ENCODE results near the gene RAMP1. TPM values are rescaled to one million over a fixed set of nuclear protein-coding genes. Genes with fewer than 3 reads are reported as not detected.

The RAMP1 gene
- total and polyA plus RNA-seq, 9 of the 15 experiments (the other 6 are each of a cell fraction or from before 2014, with no cell fraction given) = 0.72 to 0.77 TPM; not detected in 7

- Histone ChIP-seq H3K4me3 (no peak overlapping the region), H3K9me3 (replicated peaks; ENCODE audit: control insufficient read depth, insufficient read depth, low read depth, low read length) (no peaks in the 10 kb centered on the region), H3K27ac (ENCODE audit: extremely low read depth, low read depth, low read length) (no peak overlapping the region), H3K4me2 (ENCODE audit: insufficient read depth, low read length) (no peak overlapping the region), H3K36me3 (ENCODE audit: control insufficient read depth, insufficient read depth, low read length) (no peaks in the 10 kb centered on the region), H3K4me1 (replicated peaks in 1 of 2; ENCODE audit: control insufficient read depth in 2 of 2, insufficient read depth in 2 of 2, low read length in 2 of 2) (peaks cover 0 to 7% of the 10 kb centered on the region in 2 experiments; a peak in 2 of 5 replicates), H3K9me1 (ENCODE audit: control insufficient read depth, insufficient read depth, low read length) (no peaks in the 10 kb centered on the region), H2AFZ (ENCODE audit: low read depth, low read length) (no peak overlapping the region), H3K79me2 (ENCODE audit: control insufficient read depth, insufficient read depth, low read length) (no peaks in the 10 kb centered on the region), H3K27me3 (ENCODE audit: control insufficient read depth in 2 of 2, insufficient read depth in 2 of 2, low read length in 2 of 2) (no peaks in the 10 kb centered on the region), H4K20me1 (replicated peaks; ENCODE audit: control insufficient read depth, insufficient read depth, low read length) (no peaks in the 10 kb centered on the region), H3K9ac (ENCODE audit: insufficient read depth in 1 of 2, low read depth in 2 of 2, low read length in 2 of 2) (no peak overlapping the region)
- TF ChIP-seq GABPA (tag; conservative IDR thresholded peaks at IDR 0.05; ENCODE audit: low read depth) (peak; percentile 54), PBX2 (CRISPR knock-in tag; IDR thresholded peaks at IDR 0.05; ENCODE audit: low read depth) (peak; percentile 24; the same call in 1 of the 2 replicates), PBX2 (tag; conservative IDR thresholded peaks at IDR 0.05; ENCODE audit: low read depth) (peak; percentile 79), ZNF239 (CRISPR knock-in tag; IDR thresholded peaks at IDR 0.05) (no peak), MEIS2 (IDR thresholded peaks at IDR 0.05; ENCODE audit: partially characterized antibody) (peak; percentile 89), SOX6 (IDR thresholded peaks at IDR 0.05) (0 out of 2 replicates have a peak, but pooled peaks have one; percentile 5), ZNF778 (CRISPR knock-in tag; IDR thresholded peaks at IDR 0.05) (no peak)
- TF ChIP-seq, protein P1, sequence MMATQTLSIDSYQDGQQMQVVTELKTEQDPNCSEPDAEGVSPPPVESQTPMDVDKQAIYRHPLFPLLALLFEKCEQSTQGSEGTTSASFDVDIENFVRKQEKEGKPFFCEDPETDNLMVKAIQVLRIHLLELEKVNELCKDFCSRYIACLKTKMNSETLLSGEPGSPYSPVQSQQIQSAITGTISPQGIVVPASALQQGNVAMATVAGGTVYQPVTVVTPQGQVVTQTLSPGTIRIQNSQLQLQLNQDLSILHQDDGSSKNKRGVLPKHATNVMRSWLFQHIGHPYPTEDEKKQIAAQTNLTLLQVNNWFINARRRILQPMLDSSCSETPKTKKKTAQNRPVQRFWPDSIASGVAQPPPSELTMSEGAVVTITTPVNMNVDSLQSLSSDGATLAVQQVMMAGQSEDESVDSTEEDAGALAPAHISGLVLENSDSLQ (IDR thresholded peaks at IDR 0.05) = peak; percentile 93
- TF ChIP-seq, protein P2, sequence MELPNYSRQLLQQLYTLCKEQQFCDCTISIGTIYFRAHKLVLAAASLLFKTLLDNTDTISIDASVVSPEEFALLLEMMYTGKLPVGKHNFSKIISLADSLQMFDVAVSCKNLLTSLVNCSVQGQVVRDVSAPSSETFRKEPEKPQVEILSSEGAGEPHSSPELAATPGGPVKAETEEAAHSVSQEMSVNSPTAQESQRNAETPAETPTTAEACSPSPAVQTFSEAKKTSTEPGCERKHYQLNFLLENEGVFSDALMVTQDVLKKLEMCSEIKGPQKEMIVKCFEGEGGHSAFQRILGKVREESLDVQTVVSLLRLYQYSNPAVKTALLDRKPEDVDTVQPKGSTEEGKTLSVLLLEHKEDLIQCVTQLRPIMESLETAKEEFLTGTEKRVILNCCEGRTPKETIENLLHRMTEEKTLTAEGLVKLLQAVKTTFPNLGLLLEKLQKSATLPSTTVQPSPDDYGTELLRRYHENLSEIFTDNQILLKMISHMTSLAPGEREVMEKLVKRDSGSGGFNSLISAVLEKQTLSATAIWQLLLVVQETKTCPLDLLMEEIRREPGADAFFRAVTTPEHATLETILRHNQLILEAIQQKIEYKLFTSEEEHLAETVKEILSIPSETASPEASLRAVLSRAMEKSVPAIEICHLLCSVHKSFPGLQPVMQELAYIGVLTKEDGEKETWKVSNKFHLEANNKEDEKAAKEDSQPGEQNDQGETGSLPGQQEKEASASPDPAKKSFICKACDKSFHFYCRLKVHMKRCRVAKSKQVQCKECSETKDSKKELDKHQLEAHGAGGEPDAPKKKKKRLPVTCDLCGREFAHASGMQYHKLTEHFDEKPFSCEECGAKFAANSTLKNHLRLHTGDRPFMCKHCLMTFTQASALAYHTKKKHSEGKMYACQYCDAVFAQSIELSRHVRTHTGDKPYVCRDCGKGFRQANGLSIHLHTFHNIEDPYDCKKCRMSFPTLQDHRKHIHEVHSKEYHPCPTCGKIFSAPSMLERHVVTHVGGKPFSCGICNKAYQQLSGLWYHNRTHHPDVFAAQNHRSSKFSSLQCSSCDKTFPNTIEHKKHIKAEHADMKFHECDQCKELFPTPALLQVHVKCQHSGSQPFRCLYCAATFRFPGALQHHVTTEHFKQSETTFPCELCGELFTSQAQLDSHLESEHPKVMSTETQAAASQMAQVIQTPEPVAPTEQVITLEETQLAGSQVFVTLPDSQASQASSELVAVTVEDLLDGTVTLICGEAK (IDR thresholded peaks at IDR 0.05) = peak; percentile 49
- TF ChIP-seq, protein P2 (CRISPR knock-in tag; IDR thresholded peaks at IDR 0.05) = no peak
- no TSS peak for BruUV-seq (replicated peaks)
- 37% methylated on average over 9 of the region's 9 CpGs for WGBS (ENCODE audit: insufficient coverage, low coverage, missing lambda C conversion rate)
- DNase-seq (ENCODE audit: extremely low read depth in 1 of 4, low spot score in 3 of 4) (no peak), ATAC-seq (no peak), FAIRE-seq (no peak)
- CTCF ChIA-PET (ENCODE audit: low intra/inter-chr PET ratio) = no interaction called here
- intact Hi-C loops (cut with micrococcal nuclease) = no loop called here
- in situ Hi-C loops (cut with MboI) = no loop called here
- POLR2A ChIA-PET = interaction anchor here (1.0 kb wide), 1 partner anchor 167 kb away, joined by 3 read pairs; no protein-coding TSS in a partner anchor
These were observed 33.7 kb downstream of the RAMP1 start for GRCh38 chr2:237892984-237893595.
